Measurements from ENCODE around the gene JAM3.

GRCh38 chr11:134119094-134119493 is 50.2 kb downstream of the JAM3 start:
- TF ChIP-seq CTCF (IDR thresholded peaks at IDR 0.05) (no peak), POLR2A (IDR thresholded peaks at IDR 0.05) (no peak), EP300 (IDR thresholded peaks at IDR 0.05) (no peak), POLR2AphosphoS5 (IDR thresholded peaks at IDR 0.05) (no peak)
